NT2/D1 (cell line): ENCODE results near the gene OXSM.

ENCODE experiments used
- SUZ12 ChIP-seq: IDR thresholded peaks from 2 replicates; pipeline ENCODE4 v1.6.1; 2011; ENCODE audit not compliant: insufficient read length, insufficient read depth; ENCODE audit errors: extremely low read depth
- YY1 ChIP-seq: IDR thresholded peaks from 2 replicates; pipeline ENCODE4 v1.6.1; 2011; ENCODE audit not compliant: insufficient read length, insufficient read depth

DNA sequence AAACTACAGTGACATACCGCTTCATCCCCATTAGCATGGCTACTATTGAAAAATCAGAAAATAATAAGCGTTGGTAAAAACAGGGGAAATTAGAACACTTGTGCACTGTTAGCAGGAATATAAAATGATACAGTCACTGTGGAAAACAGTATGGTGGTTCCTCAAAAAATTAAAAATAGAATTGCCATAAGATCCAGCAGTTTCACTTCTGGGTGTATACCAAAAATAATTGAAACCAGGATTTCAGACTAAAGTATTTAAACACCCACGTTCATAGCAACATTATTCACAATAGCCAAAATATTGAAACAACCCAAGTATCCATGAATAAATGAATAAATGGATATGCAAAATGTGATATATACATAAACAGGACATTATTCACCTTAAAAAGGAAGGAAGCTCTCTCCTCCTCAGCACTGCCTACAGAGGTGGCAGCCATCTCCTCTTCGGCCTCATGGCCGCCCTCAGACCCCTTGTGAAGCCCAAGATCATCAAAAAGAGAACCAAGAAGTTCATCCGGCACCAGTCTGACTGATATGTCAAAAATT lies 40.8 kb upstream of the OXSM start:
- TF ChIP-seq SUZ12 (no peak), YY1 (no peak)
